H54 (cell line): ENCODE results near the gene AARS2.

ENCODE experiments used
- DNase-seq: peaks from one replicate; pipeline ENCODE4 v3.0.0; 2011; ENCODE audit warnings: low spot score, mixed read lengths; ENCODE audit not compliant: insufficient read length
- FAIRE-seq: peaks from 3 replicates; lab custom pipeline; 2011; peaks lifted over from hg19 to GRCh38; lab: Jason Lieb, UNC
- POLR2A ChIP-seq: IDR thresholded peaks from 2 replicates; pipeline ENCODE4 v1.6.1; 2011; ENCODE audit warnings: low read depth, mild to moderate bottlenecking, low read length

The AARS2 gene

GRCh38 chr6:44262467-44263353, 50.4 kb downstream of the AARS2 start:
- 0 out of 2 replicates have a peak, but pooled peaks have one; percentile 9 for TF ChIP-seq POLR2A
- DNase-seq (no peak), FAIRE-seq (no peak)

GRCh38 chr6:44261581-44261980, 51.6 kb downstream of the AARS2 start:
- TF ChIP-seq POLR2A = no peak
- no peak for FAIRE-seq
- DNase-seq = no peak

- FAIRE-seq (no peak), DNase-seq (no peak)
- TF ChIP-seq POLR2A = no peak
These were observed 52.5 kb downstream of the AARS2 start for GRCh38 chr6:44260451-44261297.

- no peak for FAIRE-seq
- no peak for DNase-seq
- no peak for TF ChIP-seq POLR2A
These were observed 53.1 kb downstream of the AARS2 start for GRCh38 chr6:44260011-44260410.

DNA sequence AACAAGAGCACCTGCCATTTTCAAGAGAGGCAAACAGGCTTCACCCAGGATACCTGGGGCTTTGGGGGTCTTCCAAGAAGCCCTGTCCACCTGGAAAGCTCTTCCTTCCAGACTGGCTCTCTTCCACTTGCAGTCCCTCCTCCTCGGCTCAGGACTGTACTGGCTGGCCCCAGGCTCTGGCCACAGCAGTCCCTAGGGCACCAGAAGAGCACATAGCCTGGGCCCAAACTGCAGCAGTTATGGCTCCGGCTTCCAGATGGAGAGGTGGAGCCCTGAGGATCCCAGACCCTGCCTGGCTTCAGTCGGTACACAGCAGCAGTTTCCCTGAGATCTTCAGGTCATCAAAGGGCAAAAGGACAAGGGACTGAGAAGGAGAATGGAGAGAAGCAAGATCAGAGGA, 54.2 kb downstream of the AARS2 start:
- no peak for FAIRE-seq
- no peak for DNase-seq
- TF ChIP-seq POLR2A = no peak

DNA sequence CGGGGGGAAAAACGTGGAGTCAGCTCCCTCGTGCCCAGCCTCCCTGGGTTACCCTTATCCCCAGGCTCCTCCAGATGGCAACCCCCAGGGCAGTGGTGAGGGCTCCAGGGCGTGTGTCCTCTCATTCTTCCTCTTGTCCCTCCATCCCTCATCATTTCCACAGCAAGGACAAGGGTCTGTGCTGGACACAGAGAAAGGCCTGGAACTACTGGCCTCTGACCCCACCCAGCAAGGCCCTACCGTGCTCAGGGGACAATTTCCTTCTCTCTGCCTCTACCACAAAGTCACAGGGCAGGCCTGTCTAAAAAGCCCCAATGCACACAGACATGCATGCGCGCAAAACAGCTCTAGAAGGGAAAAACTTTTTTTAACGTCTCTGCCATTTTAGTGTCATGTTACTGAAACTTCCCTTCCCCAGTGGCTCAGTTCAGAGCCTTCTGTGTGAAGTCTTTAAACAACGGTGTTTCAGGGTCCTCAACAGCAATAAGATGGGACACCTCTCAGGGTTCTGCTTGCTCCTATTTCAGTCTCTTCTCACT, 54.8 kb downstream of the AARS2 start:
- no peak for TF ChIP-seq POLR2A
- FAIRE-seq (no peak), DNase-seq (no peak)

GRCh38 chr6:44257753-44258324, 55.3 kb downstream of the AARS2 start:
- no peak for DNase-seq
- TF ChIP-seq POLR2A = no peak
- no peak for FAIRE-seq

DNA sequence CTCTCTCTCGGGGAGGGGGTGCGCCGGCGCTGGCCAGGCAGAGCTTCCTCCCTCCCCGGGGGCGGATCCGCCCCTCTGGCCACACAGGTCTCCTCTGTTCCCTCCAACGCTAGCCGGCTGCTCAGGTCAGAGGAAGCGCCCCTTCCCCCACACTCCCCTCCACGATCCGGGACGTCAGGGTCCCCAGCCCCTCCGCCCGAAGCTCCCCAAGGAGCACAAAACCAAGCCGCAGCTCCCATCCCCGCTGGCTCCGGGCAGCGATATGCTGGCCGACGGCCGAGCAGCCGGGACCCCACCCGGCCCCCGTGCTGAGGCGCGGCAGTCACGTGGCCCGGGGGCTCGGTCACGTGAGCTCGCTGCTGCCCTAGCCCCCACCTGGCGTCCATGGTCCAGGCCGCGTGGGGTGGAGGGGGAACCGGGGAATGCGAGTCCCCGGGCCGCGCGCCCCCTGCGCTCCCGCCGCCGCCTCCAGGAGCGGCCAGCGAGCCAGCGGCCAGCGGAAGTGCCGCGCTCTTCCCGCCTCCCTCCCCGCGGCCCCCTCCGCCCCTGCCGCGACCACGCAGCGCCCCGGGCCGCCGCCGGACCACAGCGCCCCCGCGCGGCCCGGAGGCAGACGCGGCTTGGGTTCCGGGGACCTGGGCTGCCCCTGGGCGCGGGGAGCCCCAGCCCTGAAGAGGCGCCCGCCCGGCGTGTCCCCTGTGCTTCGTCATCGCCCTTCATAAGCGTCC, 56.0 kb downstream of the AARS2 start, which contains the start of gene SLC35B2:
Gene SLC35B2, minus strand, starts transcription at position 504 of the 728 bp plus-strand sequence. Its CDS starts 118 bp downstream, at position 386.
- DNase-seq = peak; percentile 90
- FAIRE-seq = no peak
- TF ChIP-seq POLR2A = peak; percentile 91

- no peak for DNase-seq
- no peak for FAIRE-seq
- no peak; the same call in 1 of the 2 replicates for TF ChIP-seq POLR2A
These were observed 56.4 kb downstream of the AARS2 start for GRCh38 chr6:44256775-44257024.

DNA sequence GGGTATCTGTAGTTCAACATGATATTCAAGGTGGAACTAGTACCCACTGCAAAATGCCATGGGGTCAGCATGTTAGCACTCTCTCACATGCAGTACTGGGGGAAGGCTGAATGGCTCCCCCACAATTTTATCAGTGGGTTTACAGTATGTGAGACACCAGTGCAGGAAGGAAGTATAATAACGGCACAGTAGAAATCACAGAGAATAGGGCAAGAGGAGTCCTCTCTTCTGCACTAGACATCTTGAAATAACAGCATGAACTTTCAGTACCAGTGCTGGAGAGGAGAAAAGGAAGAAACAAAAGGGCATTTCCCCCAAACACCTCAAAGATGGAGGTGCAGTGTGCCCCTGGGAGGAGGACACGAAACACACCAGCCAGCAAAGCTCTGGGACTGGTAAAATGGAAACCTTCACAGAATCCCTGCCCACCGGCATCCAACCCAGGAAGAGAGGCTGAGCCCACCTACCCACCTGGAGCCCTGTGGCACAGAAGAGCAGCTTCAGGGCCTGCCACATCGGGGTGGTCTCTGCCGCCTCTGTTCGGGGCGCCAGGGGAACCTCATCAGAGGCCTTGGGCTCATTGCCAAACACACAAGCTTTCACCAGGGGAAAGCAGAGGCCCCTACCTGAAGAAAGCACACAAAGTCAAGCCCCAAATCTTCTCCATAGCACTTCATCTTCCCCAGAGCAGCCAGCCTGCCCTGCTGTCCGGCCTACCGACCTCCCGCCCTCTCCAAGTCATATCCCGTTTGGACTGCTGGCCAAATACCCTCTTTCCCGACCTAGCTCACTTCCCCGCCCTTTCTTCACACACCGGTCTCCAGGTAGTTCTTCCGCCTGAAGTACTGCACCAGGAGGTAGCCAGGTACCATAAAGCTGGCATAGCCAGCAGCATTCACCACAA, 57.0 kb downstream of the AARS2 start:
- DNase-seq = no peak
- no peak for TF ChIP-seq POLR2A
- no peak for FAIRE-seq

DNA sequence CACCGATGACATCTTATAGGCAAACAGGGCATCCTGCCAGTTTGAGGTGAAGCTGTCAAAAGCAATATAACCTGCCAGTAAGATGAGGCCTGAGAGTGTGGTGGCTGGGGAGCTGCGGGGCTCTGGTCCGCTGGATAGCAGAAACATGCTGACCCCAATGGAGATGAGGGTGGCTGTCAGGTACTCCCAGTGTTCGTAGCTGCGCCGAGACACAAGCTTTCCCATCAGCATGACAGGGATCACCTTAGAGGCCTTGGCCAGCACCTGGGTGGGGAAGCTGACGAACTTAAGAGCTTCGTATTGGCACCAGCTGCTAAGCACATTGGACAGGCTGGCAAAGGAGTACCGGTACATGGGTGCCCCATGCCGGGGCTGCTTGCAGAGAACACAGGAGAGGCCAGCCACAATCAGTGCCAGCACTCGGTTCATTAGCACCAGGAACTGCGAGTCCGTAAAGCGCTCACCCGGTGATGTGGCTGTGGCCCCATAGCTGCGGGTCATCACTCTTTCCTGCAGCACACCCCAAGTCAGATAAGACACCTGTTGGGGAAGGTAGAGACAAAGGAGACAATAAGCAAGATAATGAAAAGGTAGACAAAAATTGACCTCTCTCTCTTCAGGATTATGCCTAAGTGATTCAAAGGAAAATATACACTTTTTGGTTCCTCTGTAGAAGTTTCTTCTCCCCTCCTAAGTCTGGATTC, 57.9 kb downstream of the AARS2 start:
- FAIRE-seq = no peak
- DNase-seq = no peak
- TF ChIP-seq POLR2A = no peak
